ENCODE data around the gene AGAP1.

The AGAP1 gene

GRCh38 chr2:235614900-235615712 is 121.3 kb downstream of the AGAP1 start:
- CTCF ChIA-PET: interaction anchor here (1.0 kb wide), 1 partner anchor 131 kb away, joined by 3 read pairs; no protein-coding TSS in a partner anchor
- no peak for DNase-seq (ENCODE audit: extremely low spot score)
- TF ChIP-seq, protein P1, sequence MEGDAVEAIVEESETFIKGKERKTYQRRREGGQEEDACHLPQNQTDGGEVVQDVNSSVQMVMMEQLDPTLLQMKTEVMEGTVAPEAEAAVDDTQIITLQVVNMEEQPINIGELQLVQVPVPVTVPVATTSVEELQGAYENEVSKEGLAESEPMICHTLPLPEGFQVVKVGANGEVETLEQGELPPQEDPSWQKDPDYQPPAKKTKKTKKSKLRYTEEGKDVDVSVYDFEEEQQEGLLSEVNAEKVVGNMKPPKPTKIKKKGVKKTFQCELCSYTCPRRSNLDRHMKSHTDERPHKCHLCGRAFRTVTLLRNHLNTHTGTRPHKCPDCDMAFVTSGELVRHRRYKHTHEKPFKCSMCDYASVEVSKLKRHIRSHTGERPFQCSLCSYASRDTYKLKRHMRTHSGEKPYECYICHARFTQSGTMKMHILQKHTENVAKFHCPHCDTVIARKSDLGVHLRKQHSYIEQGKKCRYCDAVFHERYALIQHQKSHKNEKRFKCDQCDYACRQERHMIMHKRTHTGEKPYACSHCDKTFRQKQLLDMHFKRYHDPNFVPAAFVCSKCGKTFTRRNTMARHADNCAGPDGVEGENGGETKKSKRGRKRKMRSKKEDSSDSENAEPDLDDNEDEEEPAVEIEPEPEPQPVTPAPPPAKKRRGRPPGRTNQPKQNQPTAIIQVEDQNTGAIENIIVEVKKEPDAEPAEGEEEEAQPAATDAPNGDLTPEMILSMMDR (IDR thresholded peaks at IDR 0.05; ENCODE audit: control extremely low read depth, extremely low read depth, low read depth, missing control alignments): no peak
- POLR2A ChIA-PET: no interaction called here

GRCh38 chr2:235616885-235617284 is 123.0 kb downstream of the AGAP1 start:
- ChIA-PET POLR2A (interaction anchor here (0.6 kb wide), 1 partner anchor 66 kb away, joined by 3 read pairs; no protein-coding TSS in a partner anchor), CTCF (no interaction called here)
- TF ChIP-seq, protein P1 (IDR thresholded peaks at IDR 0.05; ENCODE audit: control extremely low read depth, extremely low read depth, low read depth, missing control alignments): no peak
- no peak for DNase-seq (ENCODE audit: extremely low spot score)

GRCh38 chr2:235618039-235618438 is 124.2 kb downstream of the AGAP1 start:
- TF ChIP-seq, protein P1 (IDR thresholded peaks at IDR 0.05; ENCODE audit: control extremely low read depth, extremely low read depth, low read depth, missing control alignments): no peak
- DNase-seq (ENCODE audit: extremely low spot score): no peak
- CTCF ChIA-PET: interaction anchor here (0.7 to 0.9 kb wide), 2 partner anchors 20 to 1073 kb away, joined by 3 read pairs; no protein-coding TSS in a partner anchor
- POLR2A ChIA-PET: no interaction called here

- ChIA-PET CTCF (interaction anchor here (0.7 kb wide), 1 partner anchor 14 kb away, joined by 3 read pairs; no protein-coding TSS in a partner anchor), POLR2A (no interaction called here)
- DNase-seq (ENCODE audit: extremely low spot score): no peak
- TF ChIP-seq, protein P1 (IDR thresholded peaks at IDR 0.05; ENCODE audit: control extremely low read depth, extremely low read depth, low read depth, missing control alignments): no peak
These were observed 125.7 kb downstream of the AGAP1 start for GRCh38 chr2:235619544-235619943.

DNA sequence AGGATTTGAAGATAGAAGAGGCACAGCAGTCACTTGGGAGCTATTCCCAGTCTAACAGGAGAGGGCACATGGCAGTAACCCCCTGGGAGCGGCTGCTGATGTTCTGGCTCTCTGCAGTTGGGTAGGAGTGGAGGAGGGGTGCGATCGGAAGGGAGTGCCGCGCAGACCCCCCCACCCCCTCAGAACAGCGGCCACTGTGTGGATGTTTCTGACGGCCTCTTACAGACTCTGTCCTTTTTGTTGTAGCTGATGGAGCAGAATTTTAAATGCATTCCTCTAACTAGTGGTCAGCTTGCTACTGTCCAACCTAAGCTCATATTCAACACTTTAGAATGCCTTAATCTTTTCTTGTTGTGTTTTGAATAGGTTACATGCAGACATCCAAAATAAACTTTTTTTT is 127.9 kb downstream of the AGAP1 start:
- POLR2A ChIA-PET: no interaction called here
- no peak for DNase-seq (ENCODE audit: extremely low spot score)
- CTCF ChIA-PET: interaction anchor here (1.4 kb wide), 1 partner anchor 22 kb away, joined by 3 read pairs; no protein-coding TSS in a partner anchor
- TF ChIP-seq, protein P1 (IDR thresholded peaks at IDR 0.05; ENCODE audit: control extremely low read depth, extremely low read depth, low read depth, missing control alignments): no peak

- DNase-seq (ENCODE audit: extremely low spot score): no peak
- POLR2A ChIA-PET: no interaction called here
- TF ChIP-seq, protein P1 (IDR thresholded peaks at IDR 0.05; ENCODE audit: control extremely low read depth, extremely low read depth, low read depth, missing control alignments): no peak
- CTCF ChIA-PET: interaction anchor here (0.9 to 1.4 kb wide), 2 partner anchors 20 to 75 kb away, joined by 3 read pairs; no protein-coding TSS in a partner anchor
These were observed 129.3 kb downstream of the AGAP1 start for GRCh38 chr2:235623111-235623510.

Data from GM10248 (cell line).